ENCODE measurements around the gene KCNE1.
"Not testable (repeated sequence)": the region's sequence is repeated elsewhere in the genome, so short reads cannot be mapped to it uniquely, and the experiment has no call there.

The KCNE1 gene

DNA sequence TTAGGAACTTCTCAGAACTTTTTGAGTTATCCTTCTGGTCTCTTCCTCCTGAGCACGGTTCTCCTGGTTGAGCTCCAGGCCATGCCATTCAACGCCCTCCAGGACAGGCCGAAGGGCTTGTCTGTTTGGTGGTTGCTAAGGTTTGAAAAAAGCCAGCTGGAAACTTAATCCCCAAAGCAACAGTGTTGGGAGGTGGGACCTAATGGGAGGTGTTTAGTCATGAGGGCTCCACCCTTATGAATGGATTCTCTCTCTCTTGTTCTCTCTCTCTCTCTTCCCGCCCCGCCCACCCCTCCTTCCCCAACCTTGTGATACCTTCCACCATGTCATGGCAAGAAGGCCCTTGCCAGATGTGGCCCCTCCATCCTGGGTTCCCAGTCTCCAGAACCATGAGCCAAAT is 829 bp downstream of the KCNE1 start:
- DNase-seq (ENCODE audit: low read depth in 3 of 3) = no peak

- DNase-seq (ENCODE audit: low read depth in 3 of 3) = peak; percentile 17 to 70 (median 31)
These were observed 1.6 kb downstream of the KCNE1 start for GRCh38 chr21:34510148-34511142.

GRCh38 chr21:34509151-34509550 is 2.9 kb downstream of the KCNE1 start:
- no peak for DNase-seq (ENCODE audit: low read depth in 3 of 3)

- no peak for DNase-seq (ENCODE audit: low read depth in 3 of 3)
These were observed 7.4 kb downstream of the KCNE1 start for GRCh38 chr21:34504595-34504994.

- DNase-seq (ENCODE audit: low read depth in 3 of 3) = no peak
These were observed 9.4 kb downstream of the KCNE1 start for GRCh38 chr21:34502480-34503106.

- DNase-seq (ENCODE audit: low read depth in 3 of 3) = no peak
These were observed 10.3 kb downstream of the KCNE1 start for GRCh38 chr21:34501716-34502115.

DNA sequence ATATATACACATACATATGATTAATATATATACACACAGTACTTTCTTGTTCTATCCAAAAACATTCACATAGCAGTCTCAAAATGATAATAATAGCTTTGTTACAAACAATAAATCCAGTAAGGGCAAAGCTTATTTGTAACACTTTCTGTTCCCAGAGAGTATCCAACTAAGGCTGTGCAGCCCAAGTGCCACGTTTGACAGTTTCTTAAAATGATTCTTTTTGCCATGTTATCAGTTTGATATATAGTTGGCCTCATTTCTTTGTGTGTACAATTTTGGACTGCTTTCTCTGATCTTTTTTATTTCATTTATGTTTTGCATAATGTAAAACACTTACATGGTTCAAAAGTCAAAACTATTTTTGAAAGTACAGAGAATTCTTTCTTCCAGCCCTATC is 11.8 kb downstream of the KCNE1 start:
- no peak for DNase-seq (ENCODE audit: low read depth in 3 of 3)

DNA sequence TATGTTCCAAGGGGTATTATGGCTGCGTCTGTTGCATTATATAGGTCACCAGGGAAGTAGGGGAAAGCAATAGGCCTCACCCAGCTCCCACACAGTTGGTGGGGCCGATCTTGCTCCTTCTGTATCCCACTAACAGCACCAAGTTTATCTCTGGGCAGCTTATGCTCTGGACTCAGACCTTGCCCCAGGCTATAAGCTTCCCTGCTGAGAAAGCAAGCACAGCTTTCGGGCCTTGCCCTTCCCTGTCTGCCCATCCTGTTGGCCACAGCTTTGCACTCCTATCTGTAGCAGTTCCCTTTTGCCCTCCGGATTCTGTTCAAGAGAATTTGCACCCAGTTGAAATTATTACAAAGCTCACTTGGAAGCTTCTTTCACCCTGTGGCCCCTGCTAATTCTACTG is 12.9 kb downstream of the KCNE1 start:
- DNase-seq (ENCODE audit: low read depth in 3 of 3) = no peak

GRCh38 chr21:34498623-34499022 is 13.4 kb downstream of the KCNE1 start:
- no peak for DNase-seq (ENCODE audit: low read depth in 3 of 3)

DNA sequence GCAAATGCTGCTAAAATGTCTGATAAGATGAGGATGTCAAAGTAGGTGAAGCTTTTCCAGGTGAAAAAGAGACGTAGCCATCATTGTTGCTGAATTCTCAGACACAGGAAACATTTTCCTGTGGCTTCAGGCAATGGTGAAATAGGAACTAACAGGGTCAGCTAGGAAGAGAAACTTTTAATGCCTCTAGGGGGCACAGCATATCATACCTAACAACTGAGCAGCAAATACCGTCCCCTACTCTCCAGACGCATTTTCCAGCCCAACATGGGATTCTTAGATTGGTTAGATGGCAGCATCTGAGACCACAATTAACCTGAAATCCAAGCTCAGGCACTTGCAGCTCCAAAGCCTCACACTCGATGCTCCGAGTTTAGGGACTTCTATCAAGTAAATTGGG is 28.2 kb downstream of the KCNE1 start:
- not testable (repeated sequence) for DNase-seq (ENCODE audit: low read depth in 3 of 3)

DNA sequence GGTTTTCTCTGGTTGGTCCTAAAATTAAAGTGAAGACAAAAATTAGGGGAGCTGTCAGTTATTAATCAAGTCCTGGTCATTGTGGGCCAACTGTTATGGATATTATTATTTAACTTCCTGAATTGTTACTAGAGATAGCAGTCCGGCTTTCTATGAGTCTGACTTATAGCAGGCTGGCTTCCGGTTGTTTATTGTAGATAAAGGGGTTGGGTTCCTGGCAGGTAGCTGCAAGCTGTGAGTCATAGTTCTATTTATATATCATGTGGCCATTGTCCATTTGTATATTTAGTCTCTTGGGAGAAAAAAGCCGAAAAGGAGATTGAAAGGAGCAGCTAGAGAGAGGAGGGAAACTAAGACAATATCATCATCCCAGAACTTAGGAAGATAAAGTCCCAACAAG is 28.6 kb downstream of the KCNE1 start:
- not testable (repeated sequence) for DNase-seq (ENCODE audit: low read depth in 3 of 3)

GRCh38 chr21:34467333-34467732 is 44.7 kb downstream of the KCNE1 start:
- not testable (repeated sequence) for DNase-seq (ENCODE audit: low read depth in 3 of 3)

DNA sequence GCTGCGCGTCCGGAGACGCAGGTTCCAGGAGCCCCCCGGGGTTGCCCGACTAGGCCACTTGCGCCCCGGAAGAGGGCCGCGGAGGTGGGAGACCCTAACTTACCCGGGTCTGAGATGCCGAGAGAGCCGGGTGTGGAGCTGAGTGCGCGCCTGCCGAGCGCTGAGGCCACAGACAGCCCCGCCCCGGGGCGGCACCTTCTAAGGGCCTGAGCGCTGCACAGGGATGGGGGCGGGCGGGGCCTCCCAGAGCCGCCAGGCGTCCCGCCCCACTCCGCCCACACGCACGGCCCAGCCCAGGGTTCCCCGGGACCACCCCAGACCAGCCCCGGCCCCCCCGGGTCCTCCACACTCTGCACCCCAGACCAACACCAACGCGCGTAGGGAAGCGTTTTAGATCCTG is 52.6 kb downstream of the KCNE1 start:
- not testable (repeated sequence) for DNase-seq (ENCODE audit: low read depth in 3 of 3)

DNA sequence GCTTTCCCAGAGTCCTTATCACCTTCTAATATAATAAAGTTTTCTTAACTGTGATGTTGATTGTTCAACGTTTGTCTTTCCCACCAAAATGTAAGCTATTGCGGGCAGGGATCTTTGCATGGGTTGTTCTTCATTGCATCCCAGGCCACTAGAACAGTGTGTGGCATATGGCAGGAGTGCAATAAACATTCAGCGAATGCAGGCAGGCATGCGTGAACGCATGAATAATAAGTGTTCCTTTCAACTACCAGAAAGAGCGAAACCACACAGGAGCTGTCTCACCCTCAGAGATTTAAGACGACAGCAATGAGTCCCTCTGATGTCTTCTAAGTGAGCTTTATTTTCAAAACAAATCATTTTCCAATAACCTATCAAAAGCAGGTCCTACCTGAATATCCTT is 53.7 kb downstream of the KCNE1 start:
- not testable (repeated sequence) for DNase-seq (ENCODE audit: low read depth in 3 of 3)

- not testable (repeated sequence) for DNase-seq (ENCODE audit: low read depth in 3 of 3)
These were observed 55.8 kb downstream of the KCNE1 start for GRCh38 chr21:34456180-34456579.

DNA sequence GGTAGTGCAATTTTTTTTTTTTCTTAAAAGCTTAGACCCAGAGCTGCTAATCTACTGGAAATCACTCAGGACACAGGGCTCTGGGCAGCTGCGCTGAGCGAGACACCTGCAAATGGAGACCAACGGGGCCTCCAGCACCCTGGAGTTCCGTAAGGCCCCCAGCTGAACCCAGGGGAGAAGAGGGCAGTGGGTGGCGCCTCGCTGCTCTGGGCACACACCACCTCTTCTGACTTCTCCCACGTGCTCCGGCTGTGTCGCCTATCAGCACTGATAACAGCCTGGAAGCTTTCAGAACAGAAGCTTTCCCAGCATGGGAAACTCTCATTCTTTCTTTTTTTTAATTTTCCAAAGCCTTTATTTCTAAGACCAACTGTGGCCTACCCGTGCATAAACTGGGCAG is 56.4 kb downstream of the KCNE1 start:
- not testable (repeated sequence) for DNase-seq (ENCODE audit: low read depth in 3 of 3)

DNA sequence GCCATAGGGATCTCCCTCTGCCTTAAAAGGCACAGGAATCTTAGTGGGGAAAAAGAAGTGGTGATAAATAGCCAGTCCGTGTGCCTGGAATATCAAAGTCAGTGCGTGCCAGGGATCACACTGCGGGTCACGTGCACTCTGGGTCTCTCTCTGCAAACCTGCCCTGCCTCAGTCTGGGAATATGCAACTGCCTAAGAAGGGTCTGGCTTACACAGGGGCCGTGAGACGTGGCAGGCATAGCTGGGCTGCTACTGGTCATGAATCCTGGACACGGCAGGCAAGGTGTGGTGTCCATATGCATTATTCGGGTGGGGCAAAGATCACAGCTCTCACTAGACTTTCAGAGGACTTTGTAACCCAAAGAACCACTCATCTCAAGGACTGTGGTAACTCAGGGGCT is 65.0 kb downstream of the KCNE1 start:
- DNase-seq (ENCODE audit: low read depth in 3 of 3) = not testable (repeated sequence)

DNA sequence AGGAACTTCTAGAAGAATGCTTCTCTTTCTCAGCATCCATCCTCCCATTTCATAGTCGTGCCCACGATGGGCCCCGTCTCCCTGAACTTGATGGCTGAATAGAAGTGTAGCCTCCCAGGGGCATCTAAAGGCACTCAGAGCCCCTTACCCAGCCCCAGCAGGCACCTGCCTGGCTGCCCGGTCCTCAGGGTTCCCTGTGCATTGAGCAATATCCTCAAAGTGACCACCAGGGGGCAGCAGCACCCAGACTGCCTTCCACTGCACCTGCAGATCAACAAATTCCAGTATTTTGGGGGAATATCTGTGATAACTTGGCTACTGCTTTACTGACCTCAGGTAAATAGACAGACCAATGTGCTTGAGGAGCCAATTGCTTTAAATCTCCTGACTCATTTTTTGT is 68.5 kb downstream of the KCNE1 start:
- DNase-seq (ENCODE audit: low read depth in 3 of 3) = not testable (repeated sequence)

GRCh38 chr21:34429710-34430109 is 82.3 kb downstream of the KCNE1 start:
- not testable (repeated sequence) for DNase-seq (ENCODE audit: low read depth in 3 of 3)

- DNase-seq (ENCODE audit: low read depth in 3 of 3) = not testable (repeated sequence)
These were observed 83.6 kb downstream of the KCNE1 start for GRCh38 chr21:34428441-34428840.

DNA sequence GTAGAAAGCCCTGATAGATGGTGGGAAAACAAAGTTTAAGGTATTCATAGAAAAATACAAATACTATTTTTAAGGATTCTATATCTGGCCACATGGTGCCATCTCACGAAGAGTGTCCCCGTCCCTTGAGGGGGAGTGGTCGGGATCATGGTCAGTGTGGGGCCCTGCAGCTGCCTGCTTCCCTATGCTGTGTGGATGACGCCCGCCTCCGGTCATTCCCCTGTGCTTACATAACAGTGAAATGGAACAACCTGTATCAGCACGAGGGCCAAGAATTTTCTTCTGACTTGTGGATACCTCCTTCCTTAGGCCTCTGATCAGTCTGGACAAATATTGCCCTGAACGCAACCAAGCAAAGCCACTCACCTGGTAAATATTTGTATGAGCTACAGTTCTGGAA is 84.7 kb downstream of the KCNE1 start:
- DNase-seq (ENCODE audit: low read depth in 3 of 3) = not testable (repeated sequence)

DNA sequence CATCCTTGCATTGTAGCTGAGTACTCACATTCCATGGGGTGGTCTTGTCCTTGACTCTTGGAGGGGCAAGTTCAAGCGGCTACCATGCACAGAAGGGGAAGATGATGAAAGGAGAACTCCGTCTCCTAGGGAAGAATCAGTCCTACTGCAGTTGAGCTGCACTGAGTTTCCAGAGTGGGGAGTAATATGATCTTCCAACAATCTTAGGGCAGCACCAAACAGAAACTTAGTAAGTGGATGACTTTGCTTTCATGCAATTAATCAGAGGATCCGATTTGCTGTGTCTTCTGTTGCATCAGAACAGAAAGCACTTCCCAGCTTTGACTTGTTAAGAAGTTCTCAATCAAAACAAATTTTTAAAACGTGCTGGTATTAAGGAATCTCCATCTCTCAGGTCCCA is 88.2 kb downstream of the KCNE1 start, which contains the start of gene SMIM34:
Gene SMIM34 (minus strand): TSS at position 147 of the 400 bp plus-strand sequence. CDS start 112 bp downstream, at position 35.
- DNase-seq (ENCODE audit: low read depth in 3 of 3) = not testable (repeated sequence)
